Adrenal gland (tissue), 12 donors: ENCODE data around the gene TRPC6. TPM values are rescaled to one million over a fixed set of nuclear protein-coding genes. Genes with fewer than 3 reads are reported as not detected.

ENCODE experiments used
- DNase-seq, 7 donors: peaks; one replicate each; pipeline ENCODE4 v3.0.0-alpha.2; 2019 to 2020
- H3K27ac ChIP-seq, 5 donors: fragments of 200-600 bp; sonication (generic) in 4 of 5; 1 replicate in 3 of 5; 2 replicates in 2 of 5; pipeline versions ENCODE4 v1.5.1 to v1.8.0; 2016 to 2020; ENCODE audit warnings: mild to moderate bottlenecking in 1 of 5
- H3K27me3 ChIP-seq: fragments of 200-600 bp; 2 replicates; pipeline ENCODE4 v1.8.0; 2021
- H3K36me3 ChIP-seq, 2 donors: fragments of 200-600 bp; replicated peaks in 1 of 2; 1 replicate in 1 of 2; 2 replicates in 1 of 2; pipeline versions ENCODE4 v1.5.1 to v1.8.0; 2018 to 2022
- H3K4me1 ChIP-seq, 2 donors: fragments of 200-600 bp; replicated peaks in 1 of 2; 1 replicate in 1 of 2; 2 replicates in 1 of 2; pipeline versions ENCODE4 v1.5.1 to v1.8.0; 2018 to 2021
- H3K4me3 ChIP-seq, 4 donors: fragments of 200-600 bp; sonication (generic) in 3 of 4; one replicate each; pipeline ENCODE4 v1.5.1; 2016 to 2018
- H3K9me3 ChIP-seq, 3 donors: fragments of 200-600 bp; sonication (generic) in 1 of 3; replicated peaks in 1 of 3; 1 replicate in 2 of 3; 2 replicates in 1 of 3; pipeline versions ENCODE4 v1.5.1 to v1.8.0; 2016 to 2021
- POLR2A ChIP-seq, 2 donors: fragments of 450-650 bp; IDR thresholded peaks; one replicate each; pipeline ENCODE4 v1.6.1; 2017; ENCODE audit warnings: antibody characterized with exemption in 2 of 2, mild to moderate bottlenecking in 2 of 2, moderate library complexity in 1 of 2
- WGBS, 4 donors: extraction: QIAGEN DNeasy Blood & Tissue Kit in 2 of 4; methylation state at CpG; one replicate each; pipeline versions ENCODE4 v1.1.5 to v1.1.7; 2013 to 2017; 5-methylcytosine and 5-hydroxymethylcytosine counted together
- intact Hi-C, 2 donors: fragments of 100-400 bp; cut with DNase I; formaldehyde crosslinking; loops; one replicate each; pipeline versions ENCODE4 v1.14.1 to v1.15.0; 2022 to 2023
- polyA plus RNA-seq, 3 donors: library from polyadenylated mRNA; stranded (reverse); fragments of 200-250 nt in 2 of 3; fragments of 350-450 nt in 1 of 3; fragmentation: Illumina TruSeq in 1 of 3; extraction: RNeasy Lipid Tissue Mini Kit (QIAGEN cat#74804) in 1 of 3; gene quantifications; one replicate each; pipeline ENCODE4 v1.2.3, GENCODE V29; 2013 to 2014
- total RNA-seq, 9 donors: library from RNA; depleted of rRNA in 4 of 9; stranded (reverse); fragments of >200 nt in 4 of 9; fragments of 120-200 nt in 1 of 9; fragmentation: NEBNext Ultra II Directional in 1 of 9; extraction: Animal tissue kit (Norgen Biotek cat#: 25700) in 1 of 9; gene quantifications; one replicate each; pipeline versions ENCODE4 v1.1.0 to v1.2.4, GENCODE V29; 2013 to 2023
- TF ChIP-seq, protein P1 (sequence below), 6 experiments: fragments of 450-650 bp in 4 of 6; fragments of 200-600 bp in 2 of 6; sonication (generic) in 1 of 6; IDR thresholded peaks; 1 replicate in 5 of 6; 2 replicates in 1 of 6; pipeline versions ENCODE4 v1.5.1 to v1.8.0; 2016 to 2021; ENCODE audit warnings: antibody characterized with exemption in 6 of 6, mild to moderate bottlenecking in 2 of 6, moderate library complexity in 1 of 6
- donor health status: healthy with polysubstance abuse.
- donor health status: Bipolar disorder and iron deficiency.
- donor health status: DM: yes; HTN: yes; CAD: no.
- donor health status: DM: no; HTN: no; CAD: no.
- donor health status: DM: no; HTN: no; CAD: no.
- donor health status: DM: yes; HTN: yes; CAD: no.

The TRPC6 gene
- total and polyA plus RNA-seq, 12 donors = 0.24 to 2.8 (median 0.55) TPM; not detected in 1

DNA sequence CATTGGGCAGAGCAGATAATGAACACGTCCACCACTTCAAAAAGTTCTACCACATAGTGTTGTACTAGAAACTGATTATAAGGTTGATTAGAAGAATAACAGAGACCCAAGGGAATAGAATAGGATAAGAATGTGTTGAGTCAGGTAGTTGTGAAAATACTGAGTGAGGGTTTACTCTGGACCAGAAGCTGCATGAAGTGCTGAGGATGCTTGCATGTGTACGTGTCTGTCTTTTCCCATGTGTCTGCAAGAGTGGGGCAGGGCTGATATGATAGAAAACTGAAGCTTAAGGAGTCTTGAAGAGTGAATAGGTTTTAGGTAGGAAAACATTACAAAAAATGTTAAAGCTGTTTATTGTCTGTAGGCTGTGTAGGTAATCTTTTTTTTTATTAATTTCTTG lies 20.6 kb downstream of the TRPC6 start:
- Histone ChIP-seq H3K27ac (no peak overlapping the region), H3K27me3 (no peaks in the 10 kb centered on the region), H3K9me3 (no peaks in the 10 kb centered on the region), H3K4me1 (no peaks in the 10 kb centered on the region), H3K4me3 (no peak overlapping the region), H3K36me3 (no peaks in the 10 kb centered on the region)
- no peak for DNase-seq
- intact Hi-C loops = no loop called here
- 70 to 83% (median 80%) methylated on average over 2 of the region's 2 CpGs for WGBS, 4 donors
- TF ChIP-seq, protein P1, sequence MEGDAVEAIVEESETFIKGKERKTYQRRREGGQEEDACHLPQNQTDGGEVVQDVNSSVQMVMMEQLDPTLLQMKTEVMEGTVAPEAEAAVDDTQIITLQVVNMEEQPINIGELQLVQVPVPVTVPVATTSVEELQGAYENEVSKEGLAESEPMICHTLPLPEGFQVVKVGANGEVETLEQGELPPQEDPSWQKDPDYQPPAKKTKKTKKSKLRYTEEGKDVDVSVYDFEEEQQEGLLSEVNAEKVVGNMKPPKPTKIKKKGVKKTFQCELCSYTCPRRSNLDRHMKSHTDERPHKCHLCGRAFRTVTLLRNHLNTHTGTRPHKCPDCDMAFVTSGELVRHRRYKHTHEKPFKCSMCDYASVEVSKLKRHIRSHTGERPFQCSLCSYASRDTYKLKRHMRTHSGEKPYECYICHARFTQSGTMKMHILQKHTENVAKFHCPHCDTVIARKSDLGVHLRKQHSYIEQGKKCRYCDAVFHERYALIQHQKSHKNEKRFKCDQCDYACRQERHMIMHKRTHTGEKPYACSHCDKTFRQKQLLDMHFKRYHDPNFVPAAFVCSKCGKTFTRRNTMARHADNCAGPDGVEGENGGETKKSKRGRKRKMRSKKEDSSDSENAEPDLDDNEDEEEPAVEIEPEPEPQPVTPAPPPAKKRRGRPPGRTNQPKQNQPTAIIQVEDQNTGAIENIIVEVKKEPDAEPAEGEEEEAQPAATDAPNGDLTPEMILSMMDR (IDR thresholded peaks at IDR 0.05) = no peak
- no peak for TF ChIP-seq POLR2A (IDR thresholded peaks at IDR 0.05)

DNA sequence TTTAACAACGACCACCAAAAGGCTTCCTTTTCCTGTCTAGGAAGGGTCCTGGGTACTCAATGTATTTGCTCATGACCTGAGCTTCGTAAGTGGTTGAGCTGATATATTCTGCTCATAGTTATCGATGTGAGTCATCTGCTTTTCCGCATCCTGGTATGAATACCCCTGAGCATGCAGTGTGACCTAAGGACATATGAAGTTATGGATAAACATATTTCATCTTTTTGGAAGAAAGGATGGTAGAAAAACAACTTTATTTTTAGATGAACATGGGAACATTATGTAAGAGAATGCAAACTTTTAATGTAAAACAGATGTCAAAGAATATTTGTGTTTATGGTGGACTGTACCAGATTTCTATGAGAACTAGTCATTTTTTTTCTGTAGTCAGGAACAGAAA lies 28.4 kb downstream of the TRPC6 start:
- no peaks in the 10 kb centered on the region for H3K27me3 ChIP-seq
- TF ChIP-seq, protein P1 (IDR thresholded peaks at IDR 0.05) = no peak
- no peak for TF ChIP-seq POLR2A (IDR thresholded peaks at IDR 0.05)
- no peak for DNase-seq
- no peak overlapping the region for H3K4me3 ChIP-seq
- intact Hi-C loops = no loop called here
- no peaks in the 10 kb centered on the region for H3K9me3 ChIP-seq
- no peaks in the 10 kb centered on the region for H3K4me1 ChIP-seq
- 71 to 84% (median 72%) methylated on average over 4 of the region's 4 CpGs for WGBS, 4 donors
- H3K27ac ChIP-seq = no peak overlapping the region
- H3K36me3 ChIP-seq = no peaks in the 10 kb centered on the region

DNA sequence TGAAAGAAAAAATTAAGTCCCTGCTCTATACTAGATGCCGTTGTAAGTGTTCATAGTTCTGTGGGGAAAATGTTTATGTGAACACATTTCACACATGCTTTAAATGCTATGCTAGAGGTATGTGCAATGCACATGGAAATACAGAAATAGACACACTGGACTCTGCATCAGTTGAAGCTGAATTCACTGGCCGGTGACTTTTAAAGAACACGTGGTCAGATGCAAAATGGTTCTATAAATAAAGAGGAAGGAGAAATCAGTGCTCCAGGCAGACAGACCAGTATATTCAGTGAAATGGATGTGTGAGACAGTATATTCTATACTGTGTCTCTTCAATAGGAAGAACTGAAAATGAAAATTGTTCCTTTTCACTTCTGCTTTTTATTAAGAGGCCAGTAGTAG lies 29.9 kb downstream of the TRPC6 start:
- no peaks in the 10 kb centered on the region for H3K36me3 ChIP-seq
- intact Hi-C loops = no loop called here
- H3K9me3 ChIP-seq = no peaks in the 10 kb centered on the region
- DNase-seq = no peak
- no peak overlapping the region for H3K27ac ChIP-seq
- WGBS, 4 donors = 44 to 59% (median 55%) methylated on average over 3 of the region's 3 CpGs
- no peak overlapping the region for H3K4me3 ChIP-seq
- no peaks in the 10 kb centered on the region for H3K4me1 ChIP-seq
- TF ChIP-seq, protein P1 (IDR thresholded peaks at IDR 0.05) = no peak
- TF ChIP-seq POLR2A (IDR thresholded peaks at IDR 0.05) = no peak
- no peaks in the 10 kb centered on the region for H3K27me3 ChIP-seq

DNA sequence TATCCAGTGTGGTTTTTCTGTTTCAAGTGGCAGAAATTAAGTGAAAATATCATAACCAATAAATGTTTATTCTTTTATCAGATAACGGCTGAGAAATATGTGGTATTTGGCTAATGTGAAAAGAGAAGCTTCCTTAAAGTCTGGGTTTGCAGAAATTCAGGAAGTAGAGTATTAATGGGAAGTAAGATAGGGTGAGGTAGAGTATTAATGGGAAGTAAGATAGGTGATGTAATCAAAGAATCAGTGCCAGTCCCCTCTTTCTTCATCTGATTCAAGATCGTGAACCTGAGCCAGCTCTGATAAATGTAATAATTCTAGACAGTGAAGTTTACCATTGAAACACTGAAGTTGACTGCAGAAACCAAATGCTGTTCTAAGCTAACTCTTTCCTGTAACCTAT lies 30.9 kb downstream of the TRPC6 start:
- intact Hi-C loops = no loop called here
- H3K4me1 ChIP-seq = no peaks in the 10 kb centered on the region
- DNase-seq = no peak
- 36 to 60% (median 43%) methylated on average over 2 of the region's 2 CpGs for WGBS, 4 donors
- H3K27ac ChIP-seq = no peak overlapping the region
- H3K9me3 ChIP-seq = no peaks in the 10 kb centered on the region
- H3K36me3 ChIP-seq = no peaks in the 10 kb centered on the region
- TF ChIP-seq, protein P1 (IDR thresholded peaks at IDR 0.05) = no peak
- TF ChIP-seq POLR2A (IDR thresholded peaks at IDR 0.05) = no peak
- no peaks in the 10 kb centered on the region for H3K27me3 ChIP-seq
- H3K4me3 ChIP-seq = no peak overlapping the region
